Measurements from ENCODE around the gene TUSC2. TPM values are rescaled to one million over a fixed set of nuclear protein-coding genes. Genes with fewer than 3 reads are reported as not detected.
"Not testable (repeated sequence)": the region's sequence is repeated elsewhere in the genome, so short reads cannot be mapped to it uniquely, and the experiment has no call there.

TUSC2 gene
- total and polyA plus RNA-seq, 5 donors = 28.9 to 34.9 (median 31.1) TPM

- ATAC-seq (peak in 1 of 2 donors; percentile 38), DNase-seq (peak in 1 of 3 donors; percentile 33)
- 98% methylated on average over 4 of the region's 4 CpGs for WGBS
- H3K4me1 ChIP-seq (ENCODE audit: control insufficient read depth, insufficient read depth, low read length) = no peaks in the 10 kb centered on the region
- H3K27me3 ChIP-seq (ENCODE audit: control insufficient read depth, insufficient read depth) = no peaks in the 10 kb centered on the region
- no peak overlapping the region for H3K4me3 ChIP-seq (ENCODE audit: low read length)
- H3K9me3 ChIP-seq (ENCODE audit: control insufficient read depth, low read length) = no peaks in the 10 kb centered on the region
- intact Hi-C loops (cut with DNase I) = no loop called here
- no peak overlapping the region for H3K27ac ChIP-seq (ENCODE audit: low read length)
Observed at GRCh38 chr3:50314816-50315215, 13.2 kb downstream of the TUSC2 start.

- peak in 1 of 3 donors; percentile 28 for DNase-seq
- WGBS = 81% methylated on average over 3 of the region's 3 CpGs
- ATAC-seq = peak in 1 of 2 donors; percentile 7
- H3K27me3 ChIP-seq (ENCODE audit: control insufficient read depth, insufficient read depth) = no peaks in the 10 kb centered on the region
- no peak overlapping the region for H3K4me3 ChIP-seq (ENCODE audit: low read length)
- H3K27ac ChIP-seq (ENCODE audit: low read length) = no peak overlapping the region
- intact Hi-C loops (cut with DNase I) = no loop called here
- no peaks in the 10 kb centered on the region for H3K4me1 ChIP-seq (ENCODE audit: control insufficient read depth, insufficient read depth, low read length)
- no peaks in the 10 kb centered on the region for H3K9me3 ChIP-seq (ENCODE audit: control insufficient read depth, low read length)
Observed at GRCh38 chr3:50314342-50314741, 13.7 kb downstream of the TUSC2 start.

DNA sequence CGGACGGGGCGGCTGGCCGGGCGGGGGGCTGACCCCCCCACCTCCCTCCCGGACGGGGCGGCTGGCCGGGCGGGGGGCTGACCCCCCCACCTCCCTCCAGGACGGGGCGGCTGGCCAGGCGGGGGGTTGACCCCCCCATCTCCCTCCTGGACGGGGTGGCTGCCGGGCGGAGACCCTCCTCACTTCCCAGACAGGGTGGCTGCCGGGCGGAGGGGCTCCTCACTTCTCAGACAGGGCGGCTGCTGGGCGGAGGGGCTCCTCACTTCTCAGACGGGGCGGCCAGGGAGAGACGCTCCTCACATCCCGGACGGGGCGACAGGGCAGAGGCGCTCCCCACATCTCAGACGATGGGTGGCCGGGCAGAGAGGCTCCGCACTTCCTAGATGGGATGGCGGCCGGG is 16.0 kb downstream of the TUSC2 start:
- H3K9me3 ChIP-seq (ENCODE audit: control insufficient read depth, low read length); ATAC-seq; H3K27me3 ChIP-seq (ENCODE audit: control insufficient read depth, insufficient read depth); intact Hi-C loops (cut with DNase I); H3K27ac ChIP-seq (ENCODE audit: low read length); H3K4me1 ChIP-seq (ENCODE audit: control insufficient read depth, insufficient read depth, low read length); DNase-seq; H3K4me3 ChIP-seq (ENCODE audit: low read length): not testable (repeated sequence)
- 93% methylated on average over 32 of the region's 32 CpGs for WGBS

GRCh38 chr3:50304601-50305000 is 23.4 kb downstream of the TUSC2 start:
- intact Hi-C loops (cut with DNase I) = no loop called here
- Histone ChIP-seq H3K9me3 (ENCODE audit: control insufficient read depth, low read length) (no peaks in the 10 kb centered on the region), H3K27me3 (ENCODE audit: control insufficient read depth, insufficient read depth) (no peaks in the 10 kb centered on the region), H3K4me1 (ENCODE audit: control insufficient read depth, insufficient read depth, low read length) (peaks cover 5% of the 10 kb centered on the region), H3K27ac (ENCODE audit: low read length) (no peak overlapping the region), H3K4me3 (ENCODE audit: low read length) (no peak overlapping the region)
- ATAC-seq (no peak), DNase-seq (no peak)

DNA sequence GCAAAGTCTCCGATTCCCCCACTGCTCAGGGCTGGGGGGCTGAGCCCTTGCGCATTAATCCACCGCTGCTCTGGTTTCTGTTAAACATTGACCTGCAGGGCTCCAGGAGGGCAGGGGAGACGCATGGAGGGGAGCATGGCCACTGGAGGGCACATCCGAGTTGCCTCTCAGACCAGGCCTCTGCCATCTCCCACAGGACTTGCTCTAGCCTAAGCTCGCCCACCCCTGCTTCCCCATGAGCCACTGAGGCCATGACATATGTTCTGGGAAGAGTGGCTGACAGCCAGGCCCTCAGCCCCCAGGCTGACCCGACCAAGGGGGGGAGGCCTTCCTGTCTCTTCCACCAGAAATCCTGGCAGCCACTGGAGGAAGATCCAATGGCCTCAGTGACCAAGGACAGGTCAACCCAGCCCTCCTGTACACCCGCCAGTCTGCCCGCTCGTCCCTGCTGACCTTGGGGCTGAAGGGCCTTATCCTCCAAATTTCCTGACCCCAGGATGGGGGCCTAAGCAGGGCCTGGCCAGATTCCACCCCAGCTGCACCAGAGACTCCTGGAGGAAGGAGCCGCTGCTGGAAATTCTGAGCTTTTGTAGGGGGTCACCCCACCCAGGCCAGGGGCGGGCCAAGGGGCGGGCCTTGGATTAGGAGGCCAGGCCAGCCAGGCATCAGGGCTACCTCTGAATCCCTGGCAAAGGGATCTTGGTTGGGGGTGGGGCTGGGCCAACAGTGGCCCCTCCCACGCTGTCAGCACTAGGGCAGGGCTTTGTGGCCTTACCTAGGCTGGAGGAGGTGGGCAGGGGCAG is 24.8 kb downstream of the TUSC2 start, which contains the start of gene HYAL1:
HYAL1 (minus strand) TSS at position 562 of the 803 bp plus-strand sequence. CDS start 618 bp downstream, outside the sequence.
- Histone ChIP-seq H3K9me3 (ENCODE audit: control insufficient read depth, low read length) (no peaks in the 10 kb centered on the region), H3K27me3 (ENCODE audit: control insufficient read depth, insufficient read depth) (no peaks in the 10 kb centered on the region), H3K4me3 (ENCODE audit: low read length) (peak within 1 kb of the TSS; percentile 24), H3K4me1 (ENCODE audit: control insufficient read depth, insufficient read depth, low read length) (peaks cover 9% of the 10 kb centered on the region), H3K27ac (ENCODE audit: low read length) (peak within 1 kb of the TSS; percentile 80)
- 49% methylated on average over 14 of the region's 14 CpGs for WGBS
- peak; percentile 88 to 93 (median 92) for DNase-seq
- intact Hi-C loops (cut with DNase I) = no loop called here
- peak; percentile 40 to 59 for ATAC-seq

- peak in 2 of 3 donors; percentile 66 to 67 for DNase-seq
- no peak for ATAC-seq
- WGBS = 76% methylated on average over 32 of the region's 32 CpGs
- H3K4me3 ChIP-seq (ENCODE audit: low read length) = peak overlapping the region; percentile 24
- intact Hi-C loops (cut with DNase I) = no loop called here
- H3K27ac ChIP-seq (ENCODE audit: low read length) = peak overlapping the region; percentile 80
- H3K4me1 ChIP-seq (ENCODE audit: control insufficient read depth, insufficient read depth, low read length) = peaks cover 10% of the 10 kb centered on the region
- no peaks in the 10 kb centered on the region for H3K27me3 ChIP-seq (ENCODE audit: control insufficient read depth, insufficient read depth)
- H3K9me3 ChIP-seq (ENCODE audit: control insufficient read depth, low read length) = no peaks in the 10 kb centered on the region
Observed at GRCh38 chr3:50302095-50303012, 25.7 kb downstream of the TUSC2 start.

- Histone ChIP-seq H3K9me3 (ENCODE audit: control insufficient read depth, low read length) (no peaks in the 10 kb centered on the region), H3K4me1 (ENCODE audit: control insufficient read depth, insufficient read depth, low read length) (peaks cover 10% of the 10 kb centered on the region), H3K4me3 (ENCODE audit: low read length) (no peak overlapping the region), H3K27ac (ENCODE audit: low read length) (peak overlapping the region; percentile 91), H3K27me3 (ENCODE audit: control insufficient read depth, insufficient read depth) (no peaks in the 10 kb centered on the region)
- no peak for DNase-seq
- 82% methylated on average over 6 of the region's 6 CpGs for WGBS
- intact Hi-C loops (cut with DNase I) = no loop called here
- no peak for ATAC-seq
Observed at GRCh38 chr3:50300681-50301254, 27.3 kb downstream of the TUSC2 start.

DNA sequence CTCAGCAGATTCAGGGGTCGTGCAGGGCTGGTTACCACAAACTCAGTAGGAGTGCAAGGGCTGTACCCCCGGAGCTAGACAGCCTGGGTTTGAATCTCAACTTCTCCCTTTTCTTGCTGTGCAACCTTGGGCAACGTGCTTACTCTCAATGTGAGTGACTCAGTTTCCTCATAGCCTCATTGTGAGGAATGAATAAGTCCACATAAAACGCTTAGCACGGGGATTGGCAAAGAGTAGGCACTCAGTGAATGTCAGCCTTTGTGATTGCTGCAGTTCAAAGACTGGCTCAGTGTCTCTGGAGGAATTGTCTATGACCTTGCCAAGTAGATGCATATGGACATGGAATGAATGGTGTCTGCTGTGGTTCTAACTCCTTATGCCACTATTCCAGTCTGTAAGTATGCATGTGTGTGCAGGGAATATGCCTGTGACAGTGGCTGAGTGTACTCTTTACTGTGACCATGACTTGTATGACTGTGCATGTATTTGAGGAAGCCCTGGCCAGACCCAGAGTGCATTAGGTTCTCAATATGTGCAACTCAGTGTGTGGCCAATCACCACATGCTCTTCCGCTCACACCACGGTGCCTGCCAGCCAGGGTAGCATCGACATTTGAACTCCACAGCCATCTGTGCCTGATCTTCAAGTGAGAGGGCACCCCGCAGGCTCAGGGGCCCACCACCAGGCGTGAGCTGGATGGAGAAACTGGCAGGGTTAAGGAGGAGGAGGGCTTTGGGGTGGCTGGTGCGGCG is 27.9 kb downstream of the TUSC2 start:
- no peaks in the 10 kb centered on the region for H3K9me3 ChIP-seq (ENCODE audit: control insufficient read depth, low read length)
- peak overlapping the region; percentile 91 for H3K27ac ChIP-seq (ENCODE audit: low read length)
- intact Hi-C loops (cut with DNase I) = no loop called here
- H3K4me3 ChIP-seq (ENCODE audit: low read length) = peak overlapping the region; percentile 30
- no peaks in the 10 kb centered on the region for H3K27me3 ChIP-seq (ENCODE audit: control insufficient read depth, insufficient read depth)
- ATAC-seq = no peak
- peaks cover 10% of the 10 kb centered on the region for H3K4me1 ChIP-seq (ENCODE audit: control insufficient read depth, insufficient read depth, low read length)
- 44% methylated on average over 12 of the region's 12 CpGs for WGBS
- peak in 2 of 3 donors; percentile 70 to 74 for DNase-seq

- DNase-seq = no peak
- peaks cover 10% of the 10 kb centered on the region for H3K4me1 ChIP-seq (ENCODE audit: control insufficient read depth, insufficient read depth, low read length)
- WGBS = 0% methylated on average over 12 of the region's 12 CpGs
- intact Hi-C loops (cut with DNase I) = no loop called here
- H3K27me3 ChIP-seq (ENCODE audit: control insufficient read depth, insufficient read depth) = no peaks in the 10 kb centered on the region
- peak overlapping the region; percentile 91 for H3K27ac ChIP-seq (ENCODE audit: low read length)
- peak overlapping the region; percentile 30 for H3K4me3 ChIP-seq (ENCODE audit: low read length)
- no peaks in the 10 kb centered on the region for H3K9me3 ChIP-seq (ENCODE audit: control insufficient read depth, low read length)
- ATAC-seq = no peak
Observed at GRCh38 chr3:50299638-50299928, 28.4 kb downstream of the TUSC2 start.

DNA sequence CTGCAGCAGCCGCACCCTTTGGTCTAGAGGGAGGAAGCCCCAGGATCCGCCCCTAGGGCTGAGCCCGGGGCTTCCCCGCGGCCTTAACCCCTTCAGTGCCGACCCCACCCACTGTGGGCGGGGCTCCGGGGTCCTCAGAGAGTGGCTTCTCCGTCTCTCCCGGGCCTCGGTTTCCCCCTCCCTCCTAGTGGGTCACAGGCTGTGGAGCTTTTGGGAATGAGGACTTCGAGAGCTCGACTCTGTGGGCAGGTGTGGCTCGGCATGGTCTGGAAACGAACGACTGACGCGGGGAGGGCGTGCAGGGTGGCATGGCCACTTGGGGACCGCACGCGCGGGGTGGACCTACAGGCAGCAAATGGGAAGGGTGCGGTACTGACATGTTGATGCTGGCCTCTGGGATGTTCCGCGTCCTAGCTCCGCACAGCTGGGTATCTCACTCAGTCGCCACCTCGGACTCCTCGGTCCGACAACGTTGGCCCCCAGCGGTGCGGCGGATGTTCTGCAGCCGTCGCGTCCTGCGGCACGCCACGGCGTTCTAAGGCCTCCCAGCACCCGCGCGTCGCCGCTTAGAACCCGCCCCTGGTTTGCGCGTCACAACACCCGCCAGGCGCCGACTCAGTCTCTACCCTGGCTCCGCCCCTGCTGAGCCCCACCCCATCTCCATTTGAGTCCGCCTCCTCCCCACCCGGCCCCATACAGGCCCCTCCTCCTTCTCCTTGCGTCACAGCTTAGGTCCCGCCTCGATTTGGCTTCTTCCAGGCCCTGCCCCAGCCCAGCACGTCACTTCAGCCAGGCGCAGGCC is 29.0 kb downstream of the TUSC2 start, which contains the start of the genes HYAL3 and NAA80:
HYAL3 (minus strand) TSS at position 570 of the 802 bp plus-strand sequence. CDS start 3,803 bp downstream, outside the sequence.
NAA80 (minus strand) TSS at position 570 of the 802 bp plus-strand sequence. CDS start 1,942 bp downstream, outside the sequence.
- Histone ChIP-seq H3K4me3 (ENCODE audit: low read length) (peak within 1 kb of the TSS; percentile 38), H3K9me3 (ENCODE audit: control insufficient read depth, low read length) (no peaks in the 10 kb centered on the region), H3K27me3 (ENCODE audit: control insufficient read depth, insufficient read depth) (no peaks in the 10 kb centered on the region), H3K27ac (ENCODE audit: low read length) (peak within 1 kb of the TSS; percentile 91), H3K4me1 (ENCODE audit: control insufficient read depth, insufficient read depth, low read length) (peaks cover 10% of the 10 kb centered on the region)
- DNase-seq (peak; percentile 99 to 100 (median 100)), ATAC-seq (peak; percentile 86 to 92)
- intact Hi-C loops (cut with DNase I) = no loop called here
- WGBS = under 1% methylated on average over 61 of the region's 61 CpGs

All from right cardiac atrium (tissue), 5 donors.